Measurements from ENCODE around the gene TMED10.

- TF ChIP-seq CTCF (CRISPR knock-in tag; IDR thresholded peaks at IDR 0.05) (no peak), MYC (CRISPR knock-in tag; IDR thresholded peaks at IDR 0.05; ENCODE audit: borderline replicate concordance) (no peak), ZNF460 (CRISPR knock-in tag; IDR thresholded peaks at IDR 0.05; ENCODE audit: borderline replicate concordance) (no peak), IKZF1 (IDR thresholded peaks at IDR 0.05) (no peak), FOXA3 (CRISPR knock-in tag; IDR thresholded peaks at IDR 0.05) (no peak), ZNF75D (CRISPR knock-in tag; IDR thresholded peaks at IDR 0.05; ENCODE audit: borderline replicate concordance) (no peak), ZNF792 (CRISPR knock-in tag; IDR thresholded peaks at IDR 0.05) (no peak), KAT8 (CRISPR knock-in tag; IDR thresholded peaks at IDR 0.05) (no peak), BCLAF1 (IDR thresholded peaks at IDR 0.05) (no peak), ZFP90 (CRISPR knock-in tag; IDR thresholded peaks at IDR 0.05; ENCODE audit: borderline replicate concordance) (no peak), NFYB (CRISPR knock-in tag; IDR thresholded peaks at IDR 0.05) (no peak), POLR2A (IDR thresholded peaks at IDR 0.05; ENCODE audit: insufficient read depth in 1 of 2, low read depth in 2 of 2, low read length in 2 of 2) (no peak), TAF1 (CRISPR knock-in tag; IDR thresholded peaks at IDR 0.05) (no peak)
Observed at GRCh38 chr14:75205591-75205990, 29.2 kb upstream of the TMED10 start.
